Activated T-helper 2 cell treated with anti-CD3 and anti-CD28 coated beads, Interferon-gamma antibody, Interleukin-2, Interleukin-4, amounts not matched to agents 10 μg/mL and 5 μg/mL and 100 μg/mL, durations not matched to agents 14 hours and 24 hours and 36 hours (primary cell): ENCODE results near the gene NDST1. TPM values are rescaled to one million over a fixed set of nuclear protein-coding genes. Genes with fewer than 3 reads are reported as not detected.

Experiments
- DNase-seq: peaks from one replicate; pipeline ENCODE4 v3.0.0; 2021; ENCODE audit warnings: low spot score
- H3K27ac Mint-ChIP-seq: one replicate; pipeline ENCODE4 v1.8.0; 2021; ENCODE audit warnings: mixed read lengths
- H3K27me3 Mint-ChIP-seq: one replicate; pipeline ENCODE4 v1.8.0; 2021; ENCODE audit warnings: low read depth, mixed read lengths
- H3K36me3 Mint-ChIP-seq: one replicate; pipeline ENCODE4 v1.8.0; 2021; ENCODE audit warnings: low read depth, mixed read lengths
- H3K4me1 Mint-ChIP-seq: one replicate; pipeline ENCODE4 v1.8.0; 2021; ENCODE audit warnings: low read depth, mixed read lengths
- H3K4me3 Mint-ChIP-seq: one replicate; pipeline ENCODE4 v1.8.0; 2021; ENCODE audit warnings: low read depth, mild to moderate bottlenecking, moderate library complexity, mixed read lengths
- H3K9me3 Mint-ChIP-seq: one replicate; pipeline ENCODE4 v1.8.0; 2021; ENCODE audit warnings: mixed read lengths
- intact Hi-C: fragments of 100-400 bp; cut with micrococcal nuclease; formaldehyde crosslinking; loops from one replicate; pipeline ENCODE4 v1.15.1; 2023
- total RNA-seq: library from RNA; stranded (reverse); gene quantifications from 2 replicates; pipeline ENCODE4 v1.2.3, GENCODE V29; 2022

NDST1 gene
- total RNA-seq, 1 donor from 2014 or later, result 3.0 TPM

DNA sequence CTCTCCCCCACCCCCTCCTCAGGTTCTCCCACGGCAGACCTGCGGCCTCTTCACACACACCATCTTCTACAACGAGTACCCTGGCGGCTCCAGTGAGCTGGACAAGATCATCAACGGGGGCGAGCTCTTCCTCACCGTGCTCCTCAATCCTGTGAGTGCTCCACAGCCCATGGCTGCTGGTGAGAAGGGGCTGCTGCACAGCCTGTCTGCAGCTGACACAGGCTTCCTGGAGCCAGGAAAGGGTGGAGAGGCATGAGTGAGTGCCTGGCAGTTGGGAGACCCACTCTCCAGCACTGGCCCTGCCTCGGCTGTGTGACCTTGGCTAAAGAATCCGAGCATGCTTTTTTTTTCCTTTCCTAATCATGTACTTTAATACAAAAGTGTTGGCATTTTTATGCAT, 31.3 kb downstream of the NDST1 start:
- Mint-ChIP-seq H3K27me3 (no peaks in the 10 kb centered on the region), H3K36me3 (no peaks in the 10 kb centered on the region), H3K4me1 (no peaks in the 10 kb centered on the region), H3K27ac (no peak overlapping the region), H3K4me3 (no peak overlapping the region), H3K9me3 (no peaks in the 10 kb centered on the region)
- intact Hi-C loops, result no loop called here
- DNase-seq, result no peak

- Mint-ChIP-seq H3K36me3 (no peaks in the 10 kb centered on the region), H3K27me3 (no peaks in the 10 kb centered on the region), H3K4me1 (no peaks in the 10 kb centered on the region), H3K27ac (no peak overlapping the region), H3K4me3 (no peak overlapping the region), H3K9me3 (no peaks in the 10 kb centered on the region)
- DNase-seq, result no peak
- intact Hi-C loops, result no loop called here
Measured at GRCh38 chr5:150540042-150540441, 32.1 kb downstream of the NDST1 start.

DNA sequence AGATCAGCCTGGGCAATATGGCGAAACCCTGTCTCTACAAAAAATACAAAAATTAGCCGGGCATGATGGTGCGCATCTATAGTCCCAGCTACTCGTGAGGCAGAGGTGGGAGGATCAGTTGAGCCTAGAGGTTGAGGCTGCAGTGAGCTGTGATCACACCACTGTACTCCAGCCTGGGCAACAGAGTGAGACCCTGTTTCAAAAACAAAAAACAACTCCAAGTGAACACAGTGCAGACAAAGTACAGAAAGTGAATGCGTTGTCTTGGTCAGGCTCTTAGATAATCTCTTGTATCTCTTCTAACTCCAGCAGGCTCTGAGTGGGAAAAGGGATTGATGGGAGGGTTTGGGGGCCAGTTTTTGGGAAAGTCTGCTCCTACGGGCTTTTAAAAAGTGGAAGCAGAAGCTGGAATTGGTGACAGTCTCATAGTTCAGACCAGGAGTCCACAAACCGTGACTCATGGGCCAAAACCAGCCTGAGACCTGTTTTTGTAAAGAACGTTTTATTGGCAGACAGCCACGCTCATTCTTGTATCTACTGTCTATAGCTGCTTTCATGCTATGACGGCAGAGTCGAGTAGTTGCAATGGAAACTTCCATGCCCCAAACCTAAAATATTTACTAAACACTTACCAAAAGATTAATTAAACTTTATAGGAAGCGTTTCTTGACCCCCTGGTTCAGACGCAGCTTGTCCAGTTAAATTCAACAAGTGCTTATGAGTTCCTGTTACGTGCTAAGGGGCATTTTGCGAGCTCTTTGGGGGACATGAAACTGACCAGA, 32.9 kb downstream of the NDST1 start:
- Mint-ChIP-seq H3K4me3 (no peak overlapping the region), H3K9me3 (no peaks in the 10 kb centered on the region), H3K36me3 (no peaks in the 10 kb centered on the region), H3K27me3 (no peaks in the 10 kb centered on the region), H3K27ac (no peak overlapping the region), H3K4me1 (no peaks in the 10 kb centered on the region)
- DNase-seq, result no peak
- intact Hi-C loops, result no loop called here

DNA sequence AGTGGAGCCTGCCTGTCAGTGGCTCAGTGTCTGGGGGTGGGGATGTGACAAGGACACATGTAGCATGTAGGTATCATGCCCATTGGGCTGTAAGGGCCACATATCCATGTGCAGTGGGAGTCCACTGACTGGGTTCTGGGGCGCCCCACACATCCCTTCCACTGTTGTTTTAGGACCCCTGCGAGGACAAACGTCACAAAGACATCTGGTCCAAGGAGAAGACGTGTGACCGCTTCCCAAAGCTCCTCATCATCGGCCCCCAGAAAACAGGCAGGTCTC, 33.4 kb downstream of the NDST1 start:
- H3K27ac Mint-ChIP-seq, result no peak overlapping the region
- no peak for DNase-seq
- H3K4me3 Mint-ChIP-seq, result no peak overlapping the region
- intact Hi-C loops, result no loop called here
- no peaks in the 10 kb centered on the region for H3K36me3 Mint-ChIP-seq
- H3K27me3 Mint-ChIP-seq, result no peaks in the 10 kb centered on the region
- H3K9me3 Mint-ChIP-seq, result no peaks in the 10 kb centered on the region
- no peaks in the 10 kb centered on the region for H3K4me1 Mint-ChIP-seq

GRCh38 chr5:150541895-150542294, 34.0 kb downstream of the NDST1 start:
- H3K27ac Mint-ChIP-seq, result no peak overlapping the region
- no peak overlapping the region for H3K4me3 Mint-ChIP-seq
- intact Hi-C loops, result no loop called here
- no peaks in the 10 kb centered on the region for H3K36me3 Mint-ChIP-seq
- H3K27me3 Mint-ChIP-seq, result no peaks in the 10 kb centered on the region
- no peaks in the 10 kb centered on the region for H3K9me3 Mint-ChIP-seq
- DNase-seq, result no peak
- H3K4me1 Mint-ChIP-seq, result no peaks in the 10 kb centered on the region

GRCh38 chr5:150542933-150543445, 35.1 kb downstream of the NDST1 start:
- no peaks in the 10 kb centered on the region for H3K4me1 Mint-ChIP-seq

GRCh38 chr5:150544611-150545219, 36.8 kb downstream of the NDST1 start:
- Mint-ChIP-seq H3K4me3 (no peak overlapping the region), H3K36me3 (no peaks in the 10 kb centered on the region), H3K27me3 (no peaks in the 10 kb centered on the region), H3K4me1 (no peaks in the 10 kb centered on the region), H3K9me3 (no peaks in the 10 kb centered on the region), H3K27ac (no peak overlapping the region)
- DNase-seq, result peak; percentile 41
- intact Hi-C loops, result loop anchor here (1.0 kb wide), 1 partner anchor 85 kb away; no protein-coding TSS in a partner anchor

More at GRCh38 chr5:150542933-150543445, 35.1 kb downstream of the NDST1 start:
- H3K27me3 Mint-ChIP-seq, result no peaks in the 10 kb centered on the region
- H3K9me3 Mint-ChIP-seq, result no peaks in the 10 kb centered on the region
- intact Hi-C loops, result no loop called here
- no peak overlapping the region for H3K27ac Mint-ChIP-seq
- no peaks in the 10 kb centered on the region for H3K36me3 Mint-ChIP-seq
- no peak for DNase-seq
- no peak overlapping the region for H3K4me3 Mint-ChIP-seq

DNA sequence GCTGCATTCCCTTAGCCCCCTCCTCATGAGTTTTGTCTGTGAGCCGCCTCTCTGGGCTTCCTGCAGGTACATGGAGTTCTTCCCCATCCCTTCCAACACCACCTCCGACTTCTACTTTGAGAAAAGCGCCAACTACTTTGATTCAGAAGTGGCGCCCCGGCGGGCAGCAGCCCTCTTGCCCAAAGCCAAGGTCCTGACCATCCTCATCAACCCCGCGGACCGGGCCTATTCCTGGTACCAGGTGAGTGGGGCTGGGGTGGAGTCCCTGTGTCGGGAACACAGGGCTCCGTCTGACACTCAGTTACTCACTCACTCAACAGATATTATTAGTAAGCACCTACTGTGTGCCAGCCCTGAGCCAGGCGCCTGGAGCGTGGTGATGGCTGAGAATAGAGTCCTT, 37.3 kb downstream of the NDST1 start:
- no peaks in the 10 kb centered on the region for H3K4me1 Mint-ChIP-seq
- H3K27me3 Mint-ChIP-seq, result no peaks in the 10 kb centered on the region
- H3K27ac Mint-ChIP-seq, result no peak overlapping the region
- H3K4me3 Mint-ChIP-seq, result no peak overlapping the region
- H3K36me3 Mint-ChIP-seq, result no peaks in the 10 kb centered on the region
- no peaks in the 10 kb centered on the region for H3K9me3 Mint-ChIP-seq
- no peak for DNase-seq
- intact Hi-C loops, result no loop called here

- no peaks in the 10 kb centered on the region for H3K36me3 Mint-ChIP-seq
- intact Hi-C loops, result no loop called here
- no peak overlapping the region for H3K27ac Mint-ChIP-seq
- H3K4me1 Mint-ChIP-seq, result no peaks in the 10 kb centered on the region
- H3K4me3 Mint-ChIP-seq, result no peak overlapping the region
- H3K27me3 Mint-ChIP-seq, result no peaks in the 10 kb centered on the region
- no peak for DNase-seq
- no peaks in the 10 kb centered on the region for H3K9me3 Mint-ChIP-seq
Measured at GRCh38 chr5:150548123-150548522, 40.2 kb downstream of the NDST1 start.

DNA sequence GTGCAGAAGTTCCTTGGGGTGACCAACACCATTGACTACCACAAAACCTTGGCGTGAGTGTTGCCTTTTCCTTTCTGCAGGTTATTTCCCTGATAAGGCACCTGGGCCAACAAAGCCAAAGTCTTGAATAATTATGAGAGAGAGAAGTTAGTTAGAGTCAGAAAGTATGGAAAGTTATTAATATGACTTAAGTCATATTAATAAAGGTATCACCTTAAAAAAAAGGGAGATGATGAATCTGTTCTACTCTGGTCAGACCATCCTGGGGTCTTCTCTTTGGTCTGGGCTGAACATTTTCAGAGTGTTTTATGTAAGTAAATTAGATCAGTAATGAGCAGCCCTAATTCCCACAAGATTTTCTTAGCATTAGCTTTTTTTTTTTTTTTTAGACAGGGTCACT, 41.8 kb downstream of the NDST1 start:
- Mint-ChIP-seq H3K36me3 (no peaks in the 10 kb centered on the region), H3K27me3 (no peaks in the 10 kb centered on the region), H3K4me1 (no peaks in the 10 kb centered on the region), H3K27ac (no peak overlapping the region), H3K4me3 (no peak overlapping the region), H3K9me3 (no peaks in the 10 kb centered on the region)
- intact Hi-C loops, result no loop called here
- no peak for DNase-seq

DNA sequence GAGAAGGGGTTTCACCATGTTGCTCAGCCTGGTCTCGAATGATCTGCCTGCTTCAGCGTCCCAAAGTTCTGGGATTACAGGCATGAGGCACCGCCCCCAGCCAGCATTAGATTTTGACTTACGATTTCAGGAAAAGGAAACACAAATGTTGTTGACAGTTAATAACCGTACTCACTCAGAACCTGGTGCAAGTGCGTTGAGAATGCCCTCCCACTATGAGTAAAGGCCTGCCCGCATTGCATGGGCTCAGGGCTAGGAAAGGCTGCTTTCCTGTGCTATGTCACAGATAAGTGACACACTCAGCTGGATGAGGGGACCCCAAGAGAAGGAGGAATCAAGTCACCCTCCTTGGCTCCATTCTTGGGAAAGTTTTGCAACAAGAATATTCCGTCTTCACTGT, 42.4 kb downstream of the NDST1 start:
- intact Hi-C loops, result no loop called here
- H3K4me3 Mint-ChIP-seq, result no peak overlapping the region
- H3K27me3 Mint-ChIP-seq, result no peaks in the 10 kb centered on the region
- no peak for DNase-seq
- no peaks in the 10 kb centered on the region for H3K4me1 Mint-ChIP-seq
- no peak overlapping the region for H3K27ac Mint-ChIP-seq
- H3K36me3 Mint-ChIP-seq, result no peaks in the 10 kb centered on the region
- no peaks in the 10 kb centered on the region for H3K9me3 Mint-ChIP-seq

DNA sequence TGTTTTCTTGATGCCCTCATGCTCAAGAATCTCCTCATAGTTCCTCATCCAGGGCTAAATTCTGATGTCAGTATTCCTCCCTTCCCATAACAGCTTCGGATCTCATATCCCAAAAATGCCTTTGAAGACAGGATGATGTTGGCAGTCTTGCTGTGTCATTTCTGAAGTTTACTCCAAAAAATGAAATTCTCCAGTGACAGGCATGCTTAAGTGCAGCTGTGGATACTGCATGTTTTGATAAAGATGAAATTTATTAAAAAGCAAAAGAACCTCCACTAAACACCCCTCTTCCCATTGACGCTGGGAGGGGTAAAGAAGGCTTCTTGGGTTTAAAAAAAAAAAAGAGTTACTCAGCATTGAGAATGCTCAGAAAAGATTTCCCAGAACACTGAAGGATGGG, 43.1 kb downstream of the NDST1 start:
- Mint-ChIP-seq H3K27me3 (no peaks in the 10 kb centered on the region), H3K4me3 (no peak overlapping the region), H3K9me3 (no peaks in the 10 kb centered on the region), H3K27ac (no peak overlapping the region), H3K36me3 (no peaks in the 10 kb centered on the region), H3K4me1 (no peaks in the 10 kb centered on the region)
- intact Hi-C loops, result no loop called here
- DNase-seq, result no peak

DNA sequence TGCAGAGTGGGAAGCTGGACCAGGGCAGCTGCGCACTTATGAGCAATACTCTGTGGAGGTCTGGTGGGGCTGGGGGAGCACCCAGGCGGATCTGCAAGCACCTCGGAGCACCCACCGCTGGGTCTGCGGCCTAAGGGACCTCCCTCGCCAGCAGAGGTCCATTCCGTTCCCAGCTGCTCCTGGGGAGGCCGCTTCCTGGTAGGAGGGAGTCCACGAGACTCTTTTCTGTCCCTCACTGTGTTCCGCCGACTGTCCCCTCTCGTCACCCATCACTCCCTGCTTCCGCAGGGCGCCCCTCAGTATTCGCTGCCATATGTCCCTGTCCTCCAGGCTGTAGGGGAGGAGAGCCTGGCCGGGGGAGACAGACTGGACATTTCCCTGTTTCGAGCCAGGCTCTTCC, 45.5 kb downstream of the NDST1 start:
- no peaks in the 10 kb centered on the region for H3K4me1 Mint-ChIP-seq
- H3K27me3 Mint-ChIP-seq, result no peaks in the 10 kb centered on the region
- DNase-seq, result no peak
- no peaks in the 10 kb centered on the region for H3K36me3 Mint-ChIP-seq
- no peak overlapping the region for H3K4me3 Mint-ChIP-seq
- intact Hi-C loops, result no loop called here
- no peak overlapping the region for H3K27ac Mint-ChIP-seq
- H3K9me3 Mint-ChIP-seq, result no peaks in the 10 kb centered on the region
